GM19328 (cell line): Measurements from ENCODE around the gene MEX3C.

Experiments used
- ATAC-seq: cut with Tn5 transposase; IDR thresholded peaks from one replicate; pipeline ENCODE4 v1.9.1; 2021; ENCODE audit warnings: mild to moderate bottlenecking, moderate library complexity; ENCODE audit not compliant: unreplicated experiment

Gene MEX3C

DNA sequence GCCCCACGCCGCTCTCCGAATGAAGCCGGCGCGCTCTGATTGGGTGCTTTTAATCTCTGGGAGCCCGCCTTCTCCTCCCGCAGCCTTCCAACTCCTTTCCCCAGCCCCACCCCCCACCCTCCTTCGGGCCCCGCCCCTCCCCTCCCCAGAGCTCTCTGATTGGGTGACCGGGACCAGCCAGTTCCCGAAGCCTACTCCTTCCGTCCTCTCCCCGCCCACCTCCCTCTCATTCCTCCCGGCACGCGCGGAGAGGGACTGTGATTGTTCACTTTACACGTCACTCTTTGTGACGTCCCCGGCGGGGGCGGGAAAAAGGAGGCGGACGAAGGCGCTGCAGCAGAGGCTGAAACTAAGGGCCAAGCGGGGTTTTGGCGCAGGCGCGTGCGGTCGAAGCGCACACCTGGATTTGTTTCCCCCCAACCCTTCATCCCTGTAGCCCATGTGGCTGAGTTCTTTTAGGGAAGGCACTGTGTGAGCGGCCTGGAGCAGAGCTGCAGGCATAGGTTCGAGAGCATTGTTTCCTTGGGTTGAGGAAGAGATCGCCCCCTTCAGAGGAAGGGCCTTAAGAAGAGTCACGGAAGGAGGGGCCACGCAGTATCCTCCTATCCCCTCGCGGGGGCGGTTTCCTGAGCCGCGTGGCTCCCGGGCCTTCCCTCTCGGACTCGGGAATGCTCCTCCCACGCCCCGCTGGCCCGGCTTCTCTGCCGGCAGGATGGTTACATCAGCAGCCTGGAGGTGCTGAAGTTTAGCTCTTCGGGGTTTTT is at the start of gene MEX3C:
Gene MEX3C (minus strand): TSS at position 21 of the 764 bp plus-strand sequence. CDS start 361 bp downstream, outside the sequence.
- peak; percentile 65 for ATAC-seq

DNA sequence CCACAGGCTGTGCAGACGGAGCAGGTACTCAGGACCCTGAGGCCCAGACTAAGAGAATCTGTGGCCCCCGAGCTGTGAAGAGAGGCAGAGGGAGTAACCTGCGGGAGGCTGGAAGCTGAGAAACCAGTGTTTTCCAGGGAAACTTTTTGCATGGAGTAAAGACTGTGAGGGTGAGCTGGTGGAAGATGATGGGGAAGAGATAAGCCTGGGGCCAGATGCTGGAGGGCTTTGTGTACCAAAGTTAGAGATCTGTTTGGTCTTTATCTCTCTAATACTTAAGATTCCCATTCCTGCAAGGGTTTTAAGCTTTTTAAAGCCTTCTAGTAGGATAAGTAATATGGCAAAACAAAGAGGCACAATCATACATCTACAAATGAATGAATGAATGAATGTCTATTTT is 43.7 kb upstream of the MEX3C start:
- no peak for ATAC-seq

DNA sequence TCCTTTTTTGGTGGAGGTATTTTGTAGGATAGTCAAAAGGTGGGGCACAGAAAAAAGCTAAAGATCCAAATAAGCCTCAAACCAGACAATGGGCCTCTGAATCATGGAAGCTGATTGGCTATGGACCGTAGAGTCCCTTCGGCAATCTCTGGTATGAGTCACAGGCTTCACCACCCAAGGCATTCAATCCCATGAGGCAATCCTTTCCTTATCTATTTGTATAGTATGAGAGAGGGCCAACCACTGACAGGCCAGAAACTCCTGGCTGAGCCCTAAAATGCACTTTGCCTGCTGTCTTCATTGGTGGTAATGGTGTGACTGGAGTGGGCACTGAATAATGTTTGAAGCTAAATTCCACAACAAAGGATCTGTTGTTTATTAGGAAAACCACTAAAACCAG is 38.7 kb upstream of the MEX3C start:
- no peak for ATAC-seq

DNA sequence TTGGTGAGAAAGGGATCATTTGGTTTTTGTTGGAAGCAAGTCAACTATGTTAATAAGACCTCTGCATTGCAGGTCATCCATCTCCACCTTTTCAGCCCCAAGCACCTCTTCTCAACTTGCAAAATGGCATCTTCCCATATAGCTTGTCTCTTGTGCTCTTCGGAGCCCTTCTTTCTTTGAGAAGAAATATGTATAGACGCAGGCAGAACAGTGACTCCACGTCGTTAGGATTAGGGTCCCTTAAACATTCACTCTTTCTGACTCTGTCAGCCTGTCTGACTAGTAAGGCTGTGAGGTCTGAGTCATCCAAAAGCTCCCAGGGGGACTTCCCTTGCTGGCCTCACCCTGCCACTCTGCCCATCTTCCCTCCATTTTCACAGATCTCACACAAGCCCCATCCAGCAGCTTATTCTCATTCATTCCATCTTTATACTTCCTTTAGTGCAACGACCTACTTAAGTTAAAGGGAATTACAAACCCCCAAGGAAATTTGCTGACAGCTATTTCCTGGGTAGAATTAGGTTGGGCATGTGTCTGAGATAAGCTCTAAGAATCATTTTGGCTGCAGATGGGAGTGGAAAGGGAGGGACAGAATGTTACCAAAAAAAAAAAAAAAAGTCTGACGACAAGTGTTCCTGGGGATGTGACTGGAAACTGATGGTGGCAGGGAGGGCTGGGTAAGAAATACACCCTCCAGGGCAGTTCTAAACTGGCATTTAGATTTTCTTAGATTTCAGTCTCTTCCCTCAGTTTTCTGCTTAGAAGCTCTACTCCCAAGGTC is 37.7 kb upstream of the MEX3C start:
- ATAC-seq = no peak

DNA sequence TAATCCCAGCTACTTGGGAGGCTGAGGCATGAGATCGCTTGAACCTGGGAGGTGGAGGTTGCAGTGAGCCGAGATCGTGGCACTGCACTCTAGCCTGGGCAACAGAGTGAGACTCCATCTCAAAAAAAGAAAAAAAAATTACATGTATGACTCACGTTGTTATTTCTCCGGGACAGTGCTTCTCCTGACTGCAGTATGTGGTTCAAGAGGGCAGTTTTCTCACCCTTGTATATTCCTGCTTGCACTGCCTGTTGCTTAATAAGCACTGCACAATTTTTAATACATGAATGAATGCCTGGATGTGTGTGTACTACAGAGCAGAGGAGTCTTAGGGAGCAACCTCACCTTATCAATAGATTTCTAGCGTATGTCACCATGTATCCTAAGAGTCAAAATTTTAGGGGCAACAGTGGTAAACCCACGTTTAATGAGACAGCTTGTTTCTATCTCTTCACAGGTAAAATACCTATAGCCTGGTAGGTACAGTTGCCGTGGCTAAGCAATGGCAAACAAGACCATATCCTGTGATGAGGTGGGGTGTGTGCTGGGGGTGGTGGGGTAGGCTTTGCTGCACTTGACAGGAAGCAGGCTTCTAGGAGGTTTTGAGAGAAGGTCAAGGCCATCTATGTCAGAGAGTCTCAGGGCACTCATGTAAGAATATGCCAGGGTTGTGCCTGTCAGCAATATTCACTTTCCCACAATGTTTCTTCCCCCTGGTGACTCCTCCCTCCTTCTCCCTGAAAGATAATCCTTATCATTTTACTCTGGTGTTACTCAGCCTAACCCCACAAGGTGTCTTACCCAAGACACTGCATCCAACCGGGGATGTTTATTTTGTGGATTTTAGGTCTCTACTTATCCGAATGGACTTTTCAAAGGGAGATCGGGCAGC is 36.9 kb upstream of the MEX3C start:
- no peak for ATAC-seq

DNA sequence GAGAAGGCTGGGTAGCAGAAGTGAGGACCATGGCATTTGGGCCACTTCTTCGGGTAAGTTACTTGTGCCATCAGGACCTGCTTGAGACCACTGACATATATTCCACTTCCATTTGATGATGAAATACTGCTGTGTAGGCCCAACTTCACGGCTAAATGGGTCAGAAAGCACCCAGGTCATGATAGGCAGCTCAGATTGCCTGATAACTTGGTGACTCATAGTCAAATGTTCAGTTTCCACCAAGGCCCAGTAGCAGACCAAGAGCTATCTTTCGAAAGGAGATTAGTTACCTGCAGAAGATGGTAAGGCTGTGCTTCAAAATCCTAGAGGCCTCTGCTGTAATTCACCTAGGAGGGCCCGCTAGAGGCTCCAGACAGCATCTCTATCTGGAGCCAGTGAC is 31.8 kb upstream of the MEX3C start:
- ATAC-seq = no peak

DNA sequence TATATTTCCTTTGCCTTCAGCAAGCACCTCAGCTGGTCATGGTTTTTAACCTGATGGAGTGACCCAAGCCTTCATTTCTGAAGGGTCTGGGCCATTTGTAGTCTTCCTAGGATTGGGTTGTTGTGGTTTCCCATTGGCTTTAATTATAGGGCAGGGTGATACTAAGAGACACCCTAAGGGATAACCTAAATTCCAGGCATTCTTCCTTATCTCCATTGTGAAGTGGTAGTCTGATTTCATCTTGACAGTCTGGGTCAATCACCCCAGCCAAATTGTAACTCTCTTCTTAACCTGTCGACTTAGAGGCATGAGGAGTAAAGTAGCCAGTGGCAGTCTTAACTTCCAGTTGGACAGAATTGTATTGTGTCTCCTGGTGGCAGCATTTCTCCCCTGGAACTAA is 30.2 kb upstream of the MEX3C start:
- ATAC-seq = no peak

DNA sequence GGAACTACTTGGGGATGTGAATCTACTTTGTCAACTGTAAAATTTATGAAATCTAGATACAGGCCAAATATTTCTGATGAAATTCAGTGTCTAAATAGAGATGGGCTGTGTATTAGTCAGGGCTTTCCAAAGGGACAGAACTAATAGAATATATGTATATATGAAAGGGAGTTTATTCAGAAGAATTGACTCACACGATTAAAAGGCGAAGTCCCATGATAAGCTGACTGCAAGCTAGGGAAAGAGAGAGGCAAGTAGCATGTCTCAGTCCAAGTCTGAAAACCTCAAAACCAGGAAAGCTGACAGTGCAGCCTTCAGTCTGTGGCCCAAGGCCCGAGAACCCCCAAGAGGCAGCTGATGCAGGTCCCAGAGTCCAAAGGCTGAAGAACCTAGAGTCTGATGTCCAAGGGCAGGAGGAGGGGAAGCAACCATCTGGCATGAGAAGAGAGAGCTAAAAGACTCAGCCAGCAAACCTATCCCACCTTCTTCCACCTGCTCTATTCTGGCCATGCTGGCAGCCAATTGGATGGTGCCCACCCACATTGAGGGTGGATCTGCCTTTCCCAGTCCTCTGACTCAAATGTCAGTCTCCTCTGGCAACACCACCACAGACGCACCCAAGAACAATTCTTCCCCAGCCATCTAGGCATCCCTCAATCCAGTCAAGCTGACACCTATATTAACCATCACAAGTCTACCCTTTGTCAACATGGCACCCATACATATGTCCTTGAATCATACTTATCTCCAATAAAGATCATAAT is 29.3 kb upstream of the MEX3C start:
- ATAC-seq = no peak

DNA sequence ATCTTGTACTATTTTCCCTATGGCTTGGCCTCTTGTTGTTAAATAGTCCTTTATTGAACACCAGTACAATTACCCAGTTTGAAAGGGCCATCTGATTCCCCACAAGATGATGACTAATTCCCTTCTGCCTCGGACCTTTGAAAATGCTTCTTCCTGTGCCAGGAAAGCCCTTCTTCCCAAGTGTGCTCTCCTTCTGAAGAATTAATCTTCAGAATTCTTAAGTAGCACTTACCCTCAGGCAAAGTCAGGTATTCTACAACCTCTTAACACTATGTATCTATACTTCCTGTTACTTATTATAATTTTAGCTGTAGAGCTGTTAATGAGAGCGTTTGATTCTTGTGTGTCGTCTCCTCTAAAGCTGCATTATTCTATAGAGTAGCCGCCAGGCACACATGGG is 28.6 kb upstream of the MEX3C start:
- ATAC-seq = no peak

DNA sequence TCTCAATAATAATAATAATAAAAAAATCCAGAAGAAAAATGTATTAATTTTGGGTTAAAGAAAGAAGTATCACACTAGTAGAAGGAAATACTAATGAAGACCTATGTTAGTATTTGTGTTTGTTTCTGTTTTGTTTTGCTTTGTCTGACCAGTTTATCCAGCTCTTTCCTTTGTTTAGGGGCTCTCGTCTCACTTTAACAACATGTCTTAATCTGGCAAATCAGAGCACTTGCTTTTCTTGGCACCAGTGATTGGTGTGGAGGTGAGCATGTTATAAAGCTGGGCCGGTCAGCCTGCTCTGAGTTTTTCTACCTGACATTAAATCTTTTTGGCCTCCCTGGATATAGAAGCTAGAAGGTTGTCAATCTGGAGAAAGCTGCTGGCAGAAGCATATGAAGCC is 15.1 kb upstream of the MEX3C start:
- ATAC-seq = no peak

DNA sequence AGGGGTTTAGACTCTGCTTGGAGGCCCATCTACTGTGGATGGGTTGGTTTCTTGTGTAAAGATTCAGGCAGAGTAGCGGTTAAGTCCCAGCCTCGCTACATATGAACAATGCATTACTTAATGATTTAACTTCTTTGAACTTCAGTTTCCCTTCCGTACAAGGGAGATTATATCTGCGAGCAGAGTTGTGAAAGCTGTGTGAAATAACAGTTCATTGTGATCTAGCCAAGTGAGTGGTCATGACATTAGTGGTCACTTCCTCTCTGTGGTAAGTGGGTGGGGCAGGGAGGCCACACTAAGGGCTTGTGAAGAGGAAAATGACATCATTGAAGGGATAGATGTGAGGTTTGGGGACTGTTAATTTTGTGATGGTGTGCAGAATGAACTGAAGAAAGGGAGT is 14.1 kb upstream of the MEX3C start:
- ATAC-seq = no peak

DNA sequence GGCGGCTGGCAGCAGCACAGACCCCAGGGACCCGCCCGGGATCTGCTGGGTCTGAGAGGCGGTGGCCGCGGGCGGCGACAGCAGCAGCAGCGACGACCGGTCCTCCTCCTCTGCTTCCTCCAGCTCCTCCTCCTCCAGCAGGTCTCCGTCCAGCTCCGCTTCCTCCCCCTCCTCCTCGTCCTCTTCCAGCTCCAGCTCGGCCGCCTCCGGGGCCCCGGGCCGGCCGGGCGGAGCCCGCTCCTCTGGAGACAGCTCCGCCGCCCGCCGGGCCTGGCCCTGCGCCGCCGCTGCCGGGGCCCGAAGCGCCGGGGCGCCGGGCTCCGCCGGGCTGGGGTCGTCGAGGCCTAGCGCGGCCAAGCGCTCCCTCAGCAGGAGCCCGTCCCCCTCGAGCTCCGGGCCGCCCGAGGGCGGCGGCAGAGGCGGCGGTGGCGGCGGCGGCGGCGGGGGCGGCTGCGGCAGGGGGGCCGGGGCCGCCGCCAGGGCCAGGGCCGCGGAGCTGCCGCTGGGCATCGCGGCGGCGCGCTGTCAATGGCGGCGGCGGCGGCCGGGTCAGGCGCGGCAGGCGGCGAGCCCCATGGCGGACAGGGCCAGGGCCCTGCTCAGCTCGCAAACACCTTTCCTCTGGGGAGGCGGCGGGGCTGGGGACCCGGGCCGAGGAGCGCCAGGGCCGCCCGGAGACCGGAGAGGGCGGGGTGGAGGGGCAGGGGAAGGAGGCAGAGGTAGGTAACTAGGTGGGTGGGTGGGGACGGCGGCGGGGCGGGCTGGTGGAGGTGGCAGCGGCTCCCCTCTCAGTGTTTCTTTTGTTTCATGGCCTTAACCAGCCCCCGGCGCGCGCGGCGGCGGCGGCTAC is 445 bp downstream of the MEX3C start:
- ATAC-seq = peak; percentile 3

DNA sequence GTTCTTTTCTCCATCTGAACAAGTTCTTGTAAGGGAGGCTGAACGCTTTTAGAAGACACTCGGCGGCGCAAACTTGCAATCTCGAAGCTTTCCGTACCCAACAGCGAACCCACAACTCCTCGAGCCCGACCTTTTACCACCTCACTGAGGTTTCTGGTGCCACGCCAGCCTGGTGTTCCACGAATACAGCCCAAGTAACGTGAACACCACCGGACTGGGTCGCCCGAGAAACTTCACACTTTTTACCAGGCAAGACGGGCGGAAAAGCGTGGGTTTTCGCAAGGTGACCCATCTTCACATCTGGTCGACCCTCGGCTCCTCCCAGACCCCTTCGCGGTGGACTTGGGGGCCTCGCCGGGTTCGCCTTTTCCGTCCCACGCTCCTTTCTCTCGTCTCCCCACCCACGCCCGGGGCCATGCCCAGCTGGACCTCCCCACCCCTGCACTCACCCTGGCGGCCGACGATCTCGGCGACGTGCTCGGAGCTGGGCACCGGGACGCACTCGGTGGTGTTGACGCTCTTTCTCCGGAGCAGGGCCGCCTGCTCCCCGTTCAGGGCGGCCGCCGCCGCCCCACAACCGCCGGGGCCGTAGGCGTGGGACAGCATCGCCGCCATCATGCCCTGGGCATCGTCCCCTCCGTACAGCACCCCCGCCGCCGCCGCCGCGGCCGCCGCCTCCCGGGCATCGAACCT is 1.2 kb downstream of the MEX3C start:
- peak; percentile 1 for ATAC-seq

DNA sequence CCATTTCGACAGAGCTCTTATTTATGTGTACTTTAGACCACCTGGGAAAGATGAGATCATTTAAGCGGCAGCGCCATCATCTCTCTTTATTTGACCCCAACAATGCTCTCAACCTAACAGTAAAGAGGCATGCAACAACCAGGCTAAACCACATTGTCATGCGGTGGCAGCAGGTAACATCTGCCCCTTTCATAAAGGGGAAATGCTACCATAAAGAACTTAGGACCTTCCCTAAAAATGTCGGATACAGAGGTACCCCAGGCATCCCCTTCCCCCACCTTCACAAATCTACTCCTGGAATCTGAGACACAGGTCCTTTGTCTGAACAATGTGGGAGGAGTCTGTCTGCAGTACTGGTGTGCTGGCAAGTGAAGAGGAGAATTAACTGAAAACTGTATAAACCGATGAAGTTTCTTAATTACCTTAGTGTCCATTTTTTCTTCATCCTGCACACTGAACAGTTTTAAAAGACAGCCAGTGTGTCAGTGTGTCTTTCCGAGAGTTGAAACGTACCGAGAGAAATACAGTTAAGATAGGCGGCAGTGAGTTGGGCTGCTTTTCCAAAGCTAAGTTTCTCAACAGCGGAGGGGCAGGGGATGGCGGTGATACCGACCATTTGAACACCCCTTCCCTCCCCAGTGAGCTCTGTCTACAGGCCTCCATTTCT is 1.9 kb downstream of the MEX3C start:
- ATAC-seq = no peak

DNA sequence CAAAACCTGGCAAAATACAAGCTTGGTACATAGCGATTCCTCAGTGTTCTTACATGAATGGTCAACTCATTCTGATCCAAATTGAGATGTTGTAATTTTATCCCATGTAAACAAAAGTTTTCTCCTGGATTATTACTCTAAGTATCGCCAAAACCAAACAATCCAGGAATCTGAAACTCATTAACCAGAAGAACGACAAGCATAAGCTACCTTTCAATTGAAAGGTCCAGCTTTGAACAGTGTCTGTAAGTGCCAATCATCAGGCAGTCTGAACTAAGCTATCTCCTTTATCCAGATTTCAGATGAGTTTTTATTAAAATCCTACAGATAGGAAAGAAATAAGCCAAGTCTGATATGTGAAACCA is 2.4 kb downstream of the MEX3C start:
- no peak for ATAC-seq

DNA sequence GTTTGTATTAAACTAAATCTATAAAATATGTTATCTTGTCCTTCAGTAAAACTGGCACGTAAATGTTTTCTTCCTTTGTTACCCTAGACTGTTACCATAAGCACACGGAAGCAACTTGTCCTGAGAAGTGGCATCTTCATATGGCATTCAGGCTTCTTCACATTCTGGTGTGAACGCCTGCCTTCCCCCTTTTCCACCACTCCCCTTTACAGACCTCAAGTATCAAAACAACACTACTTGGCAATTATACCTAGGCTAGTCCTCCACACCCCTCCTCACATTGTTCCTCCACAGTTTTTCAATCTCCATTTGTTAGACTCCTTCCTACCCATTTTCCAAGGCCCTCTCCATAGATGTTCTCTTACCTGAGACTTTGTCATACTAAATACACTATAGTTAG is 2.9 kb downstream of the MEX3C start:
- no peak for ATAC-seq

DNA sequence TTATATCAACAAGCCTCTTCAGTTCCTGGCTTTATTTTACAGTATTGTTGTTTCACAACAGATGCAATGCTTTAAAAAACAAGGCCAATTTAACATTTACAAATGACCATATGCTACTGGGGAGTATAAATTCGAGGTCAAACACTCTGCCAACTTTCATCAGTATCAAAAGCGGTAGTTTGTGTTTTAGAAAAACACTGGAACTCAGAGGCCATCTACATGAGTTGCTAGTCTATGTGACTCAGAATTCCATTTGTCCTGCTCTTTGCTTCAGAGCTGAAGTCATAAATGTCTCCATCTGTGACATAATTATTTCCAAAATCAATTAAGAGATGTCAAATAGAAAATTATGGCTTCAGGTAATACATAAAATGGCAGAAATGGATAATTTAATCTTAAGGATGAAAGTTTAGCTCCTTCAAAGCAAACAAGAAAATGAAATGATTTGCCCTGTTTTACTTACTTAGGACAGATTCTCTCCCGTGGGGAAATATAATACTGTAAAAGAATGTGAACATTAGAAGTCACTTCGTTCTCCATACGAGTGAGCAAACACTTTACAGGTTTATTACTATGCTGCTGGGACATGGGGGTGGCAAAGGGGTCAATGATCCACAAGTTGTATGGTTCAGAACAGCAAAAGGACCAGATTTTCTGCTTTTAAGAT is 3.7 kb downstream of the MEX3C start:
- no peak for ATAC-seq

DNA sequence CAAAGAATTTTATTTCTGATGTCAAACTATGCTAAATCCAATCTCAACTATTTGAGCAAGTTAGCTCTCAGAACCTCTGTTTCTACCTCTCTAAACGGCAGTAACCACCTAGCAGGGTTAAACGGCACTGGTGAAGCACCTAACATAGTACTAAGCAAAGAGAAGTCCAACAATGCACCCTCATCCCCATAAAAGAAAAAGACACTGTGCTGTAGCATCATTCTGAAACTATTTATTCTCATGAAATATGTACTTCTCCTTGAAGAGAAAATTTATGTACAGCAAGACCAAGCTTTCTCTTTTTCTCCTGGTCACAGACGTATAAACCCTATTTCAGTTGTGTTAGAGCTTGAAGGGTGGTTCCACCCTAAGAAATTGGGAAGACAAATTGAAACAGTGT is 4.8 kb downstream of the MEX3C start:
- ATAC-seq = no peak
